HG03280 (cell line): ENCODE data around the gene SKAP2.

Experiments
- ATAC-seq: cut with Tn5 transposase; IDR thresholded peaks from one replicate; pipeline ENCODE4 v1.9.1; 2021; ENCODE audit warnings: mild to moderate bottlenecking, moderate library complexity; ENCODE audit not compliant: unreplicated experiment

Gene SKAP2, protein sequence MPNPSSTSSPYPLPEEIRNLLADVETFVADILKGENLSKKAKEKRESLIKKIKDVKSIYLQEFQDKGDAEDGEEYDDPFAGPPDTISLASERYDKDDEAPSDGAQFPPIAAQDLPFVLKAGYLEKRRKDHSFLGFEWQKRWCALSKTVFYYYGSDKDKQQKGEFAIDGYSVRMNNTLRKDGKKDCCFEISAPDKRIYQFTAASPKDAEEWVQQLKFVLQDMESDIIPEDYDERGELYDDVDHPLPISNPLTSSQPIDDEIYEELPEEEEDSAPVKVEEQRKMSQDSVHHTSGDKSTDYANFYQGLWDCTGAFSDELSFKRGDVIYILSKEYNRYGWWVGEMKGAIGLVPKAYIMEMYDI

DNA sequence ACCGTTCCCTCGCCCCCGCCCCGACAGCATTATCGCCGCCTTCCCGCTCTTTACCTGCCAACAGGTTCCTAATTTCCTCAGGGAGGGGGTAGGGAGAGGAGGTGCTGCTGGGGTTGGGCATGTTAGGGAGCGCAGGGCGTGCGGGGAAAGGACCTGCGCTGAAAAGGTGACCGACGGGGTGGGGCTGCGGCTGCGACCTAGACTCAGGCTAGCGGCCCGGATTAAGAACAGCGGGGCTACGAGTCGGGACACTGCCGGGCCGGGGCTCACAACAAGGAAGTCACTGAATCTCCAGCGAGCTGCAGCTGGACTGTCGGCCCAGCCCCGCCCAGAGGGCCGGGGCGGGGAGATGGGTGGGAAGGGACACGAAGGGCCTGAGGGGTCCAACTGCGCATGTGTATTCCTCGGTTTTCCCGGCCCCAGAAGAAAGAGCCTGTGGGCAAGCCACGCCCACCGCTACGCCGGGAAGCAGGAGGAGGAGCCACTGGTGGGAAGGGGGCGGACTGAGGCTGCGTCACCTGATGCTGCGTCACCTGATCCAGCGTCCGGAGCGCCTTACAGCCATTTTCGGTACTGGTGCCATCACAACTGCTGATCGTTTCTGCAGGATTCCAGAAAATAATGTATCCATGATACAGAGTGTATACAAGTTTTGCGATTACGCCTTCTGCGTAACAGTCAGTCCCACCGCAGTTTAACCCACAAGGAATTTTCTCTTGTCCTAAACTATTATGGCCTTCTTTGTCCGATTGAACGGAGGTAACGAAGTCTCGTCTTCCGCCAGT lies at the start of gene SKAP2:
Gene SKAP2 (minus strand): TSS at position 282 of the 785 bp plus-strand sequence. CDS start 161 bp downstream, at position 121.
- peak; percentile 95 for ATAC-seq

DNA sequence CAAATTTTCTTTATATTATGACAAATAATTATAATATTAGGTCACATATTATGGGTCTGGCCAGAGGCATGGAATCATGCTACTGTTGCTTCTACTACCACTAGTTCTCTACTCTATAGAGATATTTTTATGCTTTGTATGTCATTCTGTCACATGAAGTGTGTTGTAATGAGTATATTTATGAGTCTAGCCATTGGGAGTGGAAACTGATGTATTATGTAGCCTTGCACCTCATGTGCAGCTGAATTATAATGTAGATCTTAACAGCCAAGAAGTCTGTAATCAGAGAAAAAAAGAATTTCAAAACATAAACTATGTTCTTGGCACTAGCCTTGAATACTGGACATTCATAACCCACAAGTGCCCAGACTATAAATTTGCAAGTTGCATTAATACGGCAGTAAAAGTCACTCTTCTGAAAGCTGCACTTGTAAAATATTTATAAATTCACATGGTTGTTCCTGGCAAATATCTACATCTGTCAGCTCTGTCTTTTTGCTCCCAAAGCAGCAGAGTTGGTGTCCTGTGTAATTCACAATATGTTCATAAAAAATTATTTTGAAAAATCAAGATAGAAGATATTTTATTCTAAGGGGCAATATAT lies 48.6 kb upstream of the SKAP2 start:
- ATAC-seq, result no peak

DNA sequence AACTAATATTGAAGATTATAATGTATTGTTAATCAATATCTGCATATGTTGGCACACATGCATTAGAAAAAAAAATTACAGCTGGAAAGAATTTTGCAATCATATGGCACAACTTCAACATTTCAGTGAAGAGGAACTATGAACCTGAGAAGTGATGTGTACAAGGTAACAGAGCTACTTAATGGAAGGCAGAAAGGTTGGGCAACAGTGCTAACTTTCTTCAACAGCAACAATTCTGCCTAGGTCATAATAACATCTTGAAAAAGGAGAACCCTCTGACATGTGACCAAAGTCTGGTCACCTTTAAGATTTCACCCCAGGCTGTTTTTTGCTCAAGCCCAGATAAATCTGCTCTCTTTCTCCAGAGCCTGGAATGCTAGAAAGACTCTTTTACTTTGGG lies 47.9 kb upstream of the SKAP2 start:
- no peak for ATAC-seq

DNA sequence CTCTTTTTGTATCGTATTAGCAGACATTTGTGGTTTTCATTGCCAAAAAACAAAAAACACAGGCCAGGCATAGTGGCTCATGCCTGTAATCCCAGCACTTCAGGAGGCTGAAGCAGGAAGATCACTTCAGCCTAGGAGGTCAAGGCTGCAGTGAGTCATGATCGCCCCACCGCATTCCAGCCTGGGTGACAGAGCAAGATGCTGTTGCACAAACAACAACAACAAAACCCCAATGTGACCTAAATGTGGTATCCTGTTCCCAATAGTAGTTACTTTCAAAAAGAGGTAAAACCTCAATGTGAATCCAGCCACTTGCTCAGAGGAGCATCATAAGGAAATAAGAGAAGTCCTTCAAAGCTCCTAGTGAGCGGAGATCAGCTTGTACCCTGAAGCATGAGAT lies 45.8 kb upstream of the SKAP2 start:
- ATAC-seq, result no peak

DNA sequence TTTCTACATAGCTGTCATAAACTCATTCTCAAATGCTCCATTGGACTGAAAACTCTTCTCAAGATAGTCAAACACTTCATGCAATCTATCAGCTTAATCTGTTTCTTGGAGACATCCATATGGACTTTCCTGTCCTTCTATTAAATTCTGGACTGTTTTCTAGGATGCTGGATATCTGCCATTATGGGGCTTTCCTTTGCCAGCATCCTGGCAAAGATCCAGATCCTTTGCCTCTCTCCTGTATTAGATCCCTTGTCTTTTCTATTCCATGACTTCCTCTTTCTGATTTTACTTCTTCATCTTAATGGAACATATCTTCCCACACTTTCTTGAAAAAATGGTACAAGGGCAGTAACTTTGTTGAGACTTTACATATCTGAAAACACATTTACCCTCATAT lies 35.9 kb upstream of the SKAP2 start:
- no peak for ATAC-seq

DNA sequence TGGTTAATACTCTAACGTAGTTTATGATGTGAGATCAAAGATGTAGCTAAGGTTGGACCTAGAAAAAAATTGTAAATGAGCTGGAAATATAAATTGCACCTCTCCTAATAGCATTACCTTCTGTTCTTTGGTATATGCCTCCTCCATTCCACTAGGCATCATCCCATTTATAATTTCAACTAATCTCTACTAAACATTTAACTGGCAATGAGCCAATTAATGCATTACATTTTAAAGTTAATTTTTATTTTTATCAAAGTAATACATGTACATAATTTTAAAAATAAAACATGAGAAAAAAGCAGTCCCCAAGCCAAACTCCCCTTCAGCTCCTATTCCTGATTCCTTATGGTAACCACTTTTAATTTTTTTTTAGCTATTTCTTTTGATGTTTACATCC lies 35.1 kb upstream of the SKAP2 start:
- no peak for ATAC-seq

DNA sequence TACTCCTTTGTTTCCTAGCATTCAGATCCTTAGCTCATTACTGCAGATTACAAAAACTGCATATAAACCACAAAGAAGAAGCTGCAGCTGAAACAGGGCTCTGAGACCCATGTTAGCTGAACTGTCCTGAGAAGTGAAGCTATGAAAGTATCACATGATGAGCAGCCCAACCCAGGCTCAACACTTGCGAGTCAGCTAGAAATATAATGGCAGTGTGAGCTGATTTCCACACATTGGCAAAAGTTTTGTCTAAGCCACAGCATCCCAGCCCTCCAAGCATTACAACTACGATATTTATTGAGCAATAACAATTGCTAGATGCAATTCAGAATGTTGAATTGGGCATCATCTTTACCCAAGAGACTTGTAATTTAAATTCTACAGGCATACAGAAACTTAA lies 34.5 kb upstream of the SKAP2 start:
- ATAC-seq, result no peak

DNA sequence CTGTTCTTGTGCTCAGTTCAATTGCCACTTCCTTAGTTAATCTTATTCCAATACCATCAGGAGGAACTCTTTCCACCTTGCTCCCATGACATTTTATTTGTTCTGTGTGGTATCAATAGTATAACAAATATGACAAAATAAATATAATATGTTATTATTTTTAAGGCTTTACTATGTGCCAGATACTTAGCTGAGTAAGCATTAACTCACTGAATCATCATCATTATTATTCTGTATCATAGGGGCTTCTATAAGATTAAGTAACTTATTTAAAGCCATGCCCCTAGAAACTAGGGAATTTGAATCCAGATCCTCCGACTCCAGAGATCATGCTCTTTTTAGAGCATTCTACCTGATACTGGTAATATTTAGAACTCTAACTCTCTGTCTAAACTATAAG lies 33.5 kb upstream of the SKAP2 start:
- no peak for ATAC-seq

DNA sequence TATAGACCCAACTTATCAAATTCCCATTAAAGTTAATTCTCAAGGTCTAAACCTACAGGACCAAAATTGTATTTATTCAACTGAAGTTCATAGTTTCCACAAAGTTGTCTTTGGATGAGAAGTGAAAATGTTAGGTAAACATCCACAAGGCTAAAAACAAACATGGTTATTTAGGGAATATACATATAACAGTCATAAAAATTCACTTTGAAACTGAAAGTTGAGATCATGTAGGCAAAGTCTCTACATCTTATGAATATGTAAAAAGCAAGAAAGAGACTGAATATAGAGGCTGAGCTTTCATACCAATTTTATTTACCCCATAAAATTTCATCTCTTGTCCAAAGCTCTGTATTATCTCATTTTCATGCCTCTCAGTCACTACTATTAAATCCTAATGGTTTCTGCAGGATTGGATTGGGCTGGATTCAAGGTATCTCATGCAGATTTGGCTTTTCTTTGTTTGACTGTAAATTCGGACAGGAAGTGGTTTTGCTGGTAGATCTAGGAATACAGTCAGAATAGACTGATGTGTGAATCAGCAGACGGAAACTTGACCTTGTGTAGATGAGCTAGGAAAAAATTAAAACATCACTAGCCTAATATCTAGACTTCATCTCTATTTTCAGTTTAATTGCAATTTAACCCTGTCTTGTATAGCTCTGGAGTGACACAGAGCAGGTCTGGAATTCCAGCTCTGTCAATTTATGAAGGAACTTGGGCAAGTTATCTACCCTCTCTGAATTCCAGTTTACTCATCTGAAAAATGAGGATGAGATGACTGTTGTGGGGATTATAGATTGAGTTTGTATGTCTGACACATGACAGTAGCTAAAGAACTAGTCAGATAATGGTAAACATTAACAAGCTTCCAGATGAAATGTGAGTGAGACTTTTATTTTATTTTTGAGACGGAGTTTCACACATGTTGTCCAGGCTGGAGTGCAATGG lies 27.3 kb upstream of the SKAP2 start:
- no peak for ATAC-seq

DNA sequence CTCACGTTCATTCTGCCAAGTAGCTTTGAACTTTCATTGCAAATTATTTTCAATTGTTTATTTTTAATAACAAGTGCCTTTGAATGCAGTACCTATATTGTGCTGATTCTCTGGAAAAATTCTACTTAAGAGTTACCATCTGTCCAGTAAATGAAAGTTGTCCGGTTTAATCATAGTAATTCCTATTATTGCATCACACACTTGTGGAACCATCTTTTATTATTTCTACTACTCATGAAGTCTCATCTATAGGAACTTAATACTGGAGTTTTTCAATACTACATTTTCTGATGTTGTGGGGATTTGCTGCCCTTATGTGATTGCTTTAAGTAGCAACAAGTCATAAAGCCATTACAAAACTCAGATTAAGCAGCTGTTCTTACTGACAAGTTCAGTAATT lies 16.5 kb upstream of the SKAP2 start:
- ATAC-seq, result no peak

DNA sequence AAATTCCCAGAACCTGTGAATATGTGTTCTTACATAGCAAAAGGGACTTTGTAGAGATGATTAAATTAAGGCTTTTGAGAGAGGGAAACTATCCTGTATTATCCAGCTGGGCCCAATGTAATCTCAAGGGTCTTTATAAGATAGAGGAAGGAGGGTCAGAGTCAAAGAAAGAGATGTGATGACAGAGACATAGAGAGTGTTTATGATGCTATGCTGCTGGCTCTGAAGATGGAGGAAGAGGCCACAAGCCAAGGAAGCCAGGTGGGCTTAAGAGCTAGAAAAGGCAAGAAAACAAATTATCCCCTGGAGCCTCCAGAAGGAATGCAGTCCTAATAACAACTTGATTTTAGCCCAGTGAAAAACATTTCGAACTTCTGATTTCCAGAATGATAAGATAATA lies 15.3 kb upstream of the SKAP2 start:
- no peak for ATAC-seq

DNA sequence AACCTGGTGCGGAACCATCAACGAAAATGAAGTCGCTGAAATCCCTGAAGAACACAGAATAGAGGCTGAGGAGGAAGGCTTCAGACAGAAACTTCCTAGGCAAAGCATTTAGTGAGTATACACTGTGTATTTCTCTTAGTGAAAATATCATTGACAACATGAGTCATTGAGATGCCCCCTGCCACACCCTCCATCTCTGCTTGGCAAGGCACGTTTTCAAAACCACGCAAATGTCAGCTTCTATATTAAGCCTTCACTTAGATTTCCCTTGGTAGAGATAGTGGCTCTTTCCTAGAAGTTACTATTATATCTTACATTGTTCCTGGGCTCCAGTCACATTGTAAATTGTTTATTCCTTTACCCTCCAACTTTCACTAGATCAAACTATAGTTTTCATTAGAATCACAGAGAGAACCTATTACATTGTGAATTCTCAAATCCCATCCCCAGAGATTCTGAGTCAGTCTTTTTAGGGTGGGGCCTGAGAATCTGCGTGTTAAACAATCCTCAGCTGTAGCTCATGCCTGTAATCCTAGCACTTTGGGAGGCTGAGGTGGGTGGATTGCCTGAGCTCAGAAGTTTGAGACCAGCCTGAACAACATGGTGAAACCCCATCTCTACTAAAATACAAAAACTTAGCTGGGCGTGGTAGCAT lies 4.6 kb upstream of the SKAP2 start:
- ATAC-seq, result no peak

DNA sequence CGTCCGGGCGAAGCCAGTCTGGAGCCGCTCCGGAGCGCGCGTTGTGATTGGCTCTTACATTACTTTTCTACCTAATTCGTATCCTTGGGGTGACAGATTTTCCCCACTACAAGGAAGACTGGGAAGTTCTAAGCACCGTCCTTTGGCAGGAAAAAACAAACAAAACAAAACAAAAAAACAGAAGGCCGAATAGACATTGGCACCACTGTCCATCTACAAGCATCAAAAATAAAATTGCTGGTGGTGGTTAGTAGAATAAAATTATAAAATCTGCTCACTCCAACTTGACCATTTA lies 651 bp upstream of the SKAP2 start:
- peak; percentile 33 for ATAC-seq

DNA sequence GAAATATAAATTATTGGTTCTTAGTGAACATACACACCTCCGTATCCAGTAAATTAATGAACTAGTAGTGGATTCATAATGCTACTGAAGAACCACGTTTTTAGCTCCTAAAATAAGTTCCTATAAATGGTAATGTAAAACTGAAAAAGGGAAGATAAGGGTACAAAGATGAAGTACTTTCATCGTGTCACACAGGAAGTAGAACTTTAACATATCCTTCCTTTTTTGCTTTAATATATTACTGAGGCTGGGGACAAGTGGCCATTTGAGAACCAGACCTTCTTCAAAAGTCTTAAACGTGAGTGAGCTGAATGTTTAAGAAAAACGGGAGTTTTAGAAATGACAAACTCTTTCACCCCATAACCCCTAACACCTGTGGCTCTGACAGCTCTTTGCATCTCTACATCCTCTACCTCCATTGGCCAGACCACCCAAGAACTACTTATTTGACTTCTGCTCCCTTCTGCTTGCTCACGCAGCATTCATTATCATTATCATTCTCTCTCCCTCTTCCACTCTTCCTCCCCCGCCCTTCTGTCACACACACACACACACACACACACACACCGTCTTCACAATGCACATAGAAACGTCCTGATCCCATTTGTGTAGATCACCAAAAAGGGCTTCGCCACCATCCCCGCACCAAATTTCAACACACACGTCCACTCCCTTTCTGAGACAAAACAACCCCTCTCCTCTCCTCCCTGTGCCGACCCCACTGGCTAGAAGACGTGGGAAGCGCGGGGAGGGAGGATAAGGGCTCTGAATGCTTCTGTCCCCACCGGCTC lies 677 bp downstream of the SKAP2 start:
- peak; percentile 24 for ATAC-seq

DNA sequence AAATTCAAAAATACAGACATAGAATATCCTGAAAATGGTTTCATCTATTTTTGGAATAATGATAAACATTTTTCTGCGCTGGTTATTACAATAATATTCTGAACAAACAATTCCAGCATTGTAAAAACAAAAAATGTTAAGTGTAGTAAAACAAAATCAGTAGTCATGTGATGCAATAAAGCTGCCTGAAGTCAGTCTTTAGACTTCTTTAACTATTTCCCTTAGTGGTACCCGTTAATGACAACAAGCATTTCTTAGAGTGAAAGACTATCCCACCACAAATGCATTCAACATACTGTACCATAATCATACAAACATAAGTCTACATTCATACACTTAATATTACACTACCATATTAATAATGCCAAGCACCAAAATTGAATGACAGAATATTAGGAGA lies 1.6 kb downstream of the SKAP2 start:
- no peak for ATAC-seq

DNA sequence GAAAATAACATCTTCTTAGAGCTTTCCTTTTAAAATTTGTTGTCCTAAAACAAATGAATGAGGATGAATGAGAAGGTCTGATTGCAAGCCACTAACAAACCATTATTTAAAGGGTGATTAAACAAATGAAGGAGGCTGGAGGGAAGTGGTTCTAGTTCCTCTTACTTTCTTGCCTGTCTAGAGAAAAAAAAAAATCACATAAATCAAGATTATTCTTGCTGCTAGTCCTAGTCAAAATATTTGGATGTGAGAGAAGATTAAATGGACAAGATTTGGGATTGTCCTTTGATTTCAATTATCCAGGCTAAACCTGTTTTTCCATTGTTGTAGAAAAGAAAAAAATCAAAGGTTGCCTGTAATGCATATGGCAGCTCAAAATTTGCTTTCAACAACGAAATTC lies 3.3 kb downstream of the SKAP2 start:
- ATAC-seq, result no peak

DNA sequence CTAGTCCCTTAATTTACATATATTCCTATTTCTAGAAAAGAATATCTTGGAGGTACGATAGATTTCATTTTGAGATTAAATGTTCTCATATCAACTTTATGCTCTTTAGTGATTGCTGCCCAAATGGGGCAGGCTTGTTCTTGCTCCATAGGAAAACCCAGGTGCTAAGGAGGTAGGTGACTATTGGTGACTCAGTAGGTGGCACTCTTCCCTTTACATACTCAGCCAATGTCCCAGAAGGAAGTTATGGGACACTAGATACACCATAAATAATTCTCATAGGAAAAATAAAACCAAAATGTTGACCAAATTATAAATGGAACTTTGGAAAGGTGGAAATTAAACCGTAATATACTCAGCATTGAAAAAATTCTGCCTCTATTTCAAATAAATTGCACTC lies 4.0 kb downstream of the SKAP2 start:
- ATAC-seq, result no peak

DNA sequence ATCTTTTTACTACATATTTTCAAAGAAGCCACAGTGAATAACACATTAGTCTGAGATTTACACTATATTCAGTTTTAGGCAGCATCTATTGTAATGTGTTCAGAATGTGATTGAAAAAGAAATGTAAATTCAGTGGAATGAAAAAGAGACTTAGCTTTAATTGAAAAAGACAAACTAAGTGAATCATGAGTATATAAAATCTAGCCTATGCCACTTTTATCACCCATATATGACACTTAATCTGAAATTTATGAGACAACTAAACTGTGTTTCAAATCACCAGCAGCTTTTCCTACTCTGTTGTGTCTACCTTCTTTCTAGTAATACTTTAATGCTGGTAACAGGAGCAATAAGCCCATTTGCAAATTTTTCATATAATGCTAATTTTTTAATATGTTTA lies 4.7 kb downstream of the SKAP2 start:
- ATAC-seq, result no peak

DNA sequence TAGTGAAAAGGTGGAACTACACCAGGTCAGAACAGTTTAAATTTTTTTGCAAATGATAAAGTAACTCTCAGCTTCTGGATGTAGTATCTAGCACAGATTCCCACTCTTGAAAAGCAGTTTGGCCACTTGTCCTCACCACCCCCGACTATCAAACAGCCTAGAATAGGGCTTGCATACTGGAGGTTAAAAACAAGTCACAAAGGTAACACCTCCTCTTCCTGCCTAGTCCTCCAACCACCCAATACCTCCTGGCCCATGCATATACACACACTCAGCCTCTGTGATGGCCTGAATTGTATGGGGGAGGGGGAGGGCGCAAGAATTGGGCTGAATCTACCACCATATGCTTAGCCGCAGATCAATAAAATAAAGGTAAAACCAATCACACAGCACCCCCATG lies 5.7 kb downstream of the SKAP2 start:
- ATAC-seq, result no peak

DNA sequence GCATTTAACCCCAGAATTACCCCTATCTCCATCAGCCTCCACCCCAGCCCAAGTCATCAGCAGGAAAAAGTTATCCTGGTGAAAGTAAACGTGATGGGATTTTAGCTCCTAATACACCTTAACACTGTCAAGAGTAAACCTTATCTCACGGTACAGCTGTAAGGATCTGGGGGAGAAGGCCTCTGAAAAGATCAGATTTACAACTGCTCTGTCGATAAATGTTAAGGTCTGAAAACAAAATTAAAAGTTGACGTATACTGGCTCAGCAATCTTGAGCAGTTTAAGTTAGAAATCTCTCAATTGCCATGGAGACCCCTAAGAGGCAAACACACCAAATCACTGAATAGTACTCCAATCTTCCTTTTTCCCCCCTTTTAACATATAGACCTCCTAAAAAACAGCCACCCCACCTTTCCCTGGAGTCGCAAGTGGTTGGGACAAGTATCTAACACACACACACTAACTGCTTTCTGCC lies 6.1 kb downstream of the SKAP2 start:
- no peak for ATAC-seq
